Activated CD8-positive, alpha-beta T cell treated with anti-CD3 and anti-CD28 coated beads for 36 hours (primary cell): ENCODE measurements around the gene RASGRF2. TPM values are rescaled to one million over a fixed set of nuclear protein-coding genes. Genes with fewer than 3 reads are reported as not detected.
"Not testable (repeated sequence)": the region's sequence is repeated elsewhere in the genome, so short reads cannot be mapped to it uniquely, and the experiment has no call there.

Experiments used
- ATAC-seq: fragments of 200-7000 bp; cut with Tn5 transposase; one replicate; pipeline ENCODE4 v1.10.0; 2021; ENCODE audit warnings: mild to moderate bottlenecking, moderate library complexity
- CTCF ChIA-PET: fragments of 350-600 bp; sonication (Branson Sonifier 250); formaldehyde crosslinking; loops from one replicate; lab custom pipeline; 2021; ENCODE audit warnings: antibody characterized with exemption; lab: Charles Lee
- POLR2A ChIA-PET: fragments of 350-600 bp; sonication (Branson Sonifier 250); formaldehyde crosslinking; loops from one replicate; lab custom pipeline; 2021; ENCODE audit warnings: antibody characterized with exemption; lab: Charles Lee
- DNase-seq: peaks from one replicate; pipeline ENCODE4 v3.0.0-alpha.2; 2020
- H3K27ac Mint-ChIP-seq: one replicate; pipeline ENCODE4 v1.8.0; 2021; ENCODE audit warnings: mild to moderate bottlenecking, mixed read lengths
- H3K27me3 Mint-ChIP-seq: one replicate; pipeline ENCODE4 v1.8.0; 2021; ENCODE audit warnings: mixed read lengths
- H3K36me3 Mint-ChIP-seq: one replicate; pipeline ENCODE4 v1.8.0; 2021; ENCODE audit warnings: low read depth, mixed read lengths
- H3K4me1 Mint-ChIP-seq: one replicate; pipeline ENCODE4 v1.8.0; 2021; ENCODE audit warnings: low read depth, mixed read lengths
- H3K4me3 Mint-ChIP-seq: one replicate; pipeline ENCODE4 v1.8.0; 2021; ENCODE audit warnings: mild to moderate bottlenecking, moderate library complexity, mixed read lengths
- H3K9me3 Mint-ChIP-seq: one replicate; pipeline ENCODE4 v1.8.0; 2021; ENCODE audit warnings: mixed read lengths
- intact Hi-C: fragments of 100-400 bp; cut with micrococcal nuclease; formaldehyde crosslinking; loops from one replicate; pipeline ENCODE4 v1.10.0; 2022
- total RNA-seq, 2 experiments: library from RNA; stranded (reverse); gene quantifications; one replicate each; pipeline ENCODE4 v1.2.3, GENCODE V29; 2021
- TF ChIP-seq, protein P1 (sequence below): fragments of 200-600 bp; IDR thresholded peaks from one replicate; pipeline ENCODE4 v1.8.0; 2022; ENCODE audit warnings: antibody characterized with exemption, mild to moderate bottlenecking

Gene RASGRF2
- total RNA-seq, 2 experiments from 2014 or later, result 14.9 to 15.8 TPM

DNA sequence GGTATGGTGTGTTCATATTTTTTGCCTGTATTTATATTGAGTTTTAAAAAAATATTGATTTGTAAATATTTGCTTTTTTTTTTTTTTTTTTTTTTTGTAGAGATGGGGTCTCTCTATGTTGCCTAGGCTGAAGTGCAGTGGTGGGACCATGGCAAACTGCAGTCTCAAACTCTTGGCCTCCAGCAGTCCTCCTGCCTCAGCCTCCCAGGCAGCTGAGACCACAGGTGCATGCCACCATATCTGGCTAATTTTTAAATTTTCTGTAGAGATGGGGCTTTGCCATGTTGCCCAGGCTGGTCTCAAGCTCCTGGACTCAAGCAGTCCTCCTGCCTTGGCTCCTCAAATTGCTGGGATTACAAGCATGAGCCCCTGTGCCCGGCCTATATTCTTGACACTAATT is 78.3 kb downstream of the RASGRF2 start:
- TF ChIP-seq, protein P1, sequence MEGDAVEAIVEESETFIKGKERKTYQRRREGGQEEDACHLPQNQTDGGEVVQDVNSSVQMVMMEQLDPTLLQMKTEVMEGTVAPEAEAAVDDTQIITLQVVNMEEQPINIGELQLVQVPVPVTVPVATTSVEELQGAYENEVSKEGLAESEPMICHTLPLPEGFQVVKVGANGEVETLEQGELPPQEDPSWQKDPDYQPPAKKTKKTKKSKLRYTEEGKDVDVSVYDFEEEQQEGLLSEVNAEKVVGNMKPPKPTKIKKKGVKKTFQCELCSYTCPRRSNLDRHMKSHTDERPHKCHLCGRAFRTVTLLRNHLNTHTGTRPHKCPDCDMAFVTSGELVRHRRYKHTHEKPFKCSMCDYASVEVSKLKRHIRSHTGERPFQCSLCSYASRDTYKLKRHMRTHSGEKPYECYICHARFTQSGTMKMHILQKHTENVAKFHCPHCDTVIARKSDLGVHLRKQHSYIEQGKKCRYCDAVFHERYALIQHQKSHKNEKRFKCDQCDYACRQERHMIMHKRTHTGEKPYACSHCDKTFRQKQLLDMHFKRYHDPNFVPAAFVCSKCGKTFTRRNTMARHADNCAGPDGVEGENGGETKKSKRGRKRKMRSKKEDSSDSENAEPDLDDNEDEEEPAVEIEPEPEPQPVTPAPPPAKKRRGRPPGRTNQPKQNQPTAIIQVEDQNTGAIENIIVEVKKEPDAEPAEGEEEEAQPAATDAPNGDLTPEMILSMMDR, result no peak
- H3K36me3 Mint-ChIP-seq, result peaks cover 7% of the 10 kb centered on the region
- ChIA-PET POLR2A (interaction anchor here (1.1 kb wide), 1 partner anchor 10 kb away, joined by 3 read pairs; no protein-coding TSS in a partner anchor), CTCF (no interaction called here)
- no peak overlapping the region for H3K4me3 Mint-ChIP-seq
- no peak overlapping the region for H3K27ac Mint-ChIP-seq
- ATAC-seq (no peak), DNase-seq (no peak)
- intact Hi-C loops, result no loop called here
- H3K9me3 Mint-ChIP-seq, result peaks cover 19% of the 10 kb centered on the region
- peaks cover 22% of the 10 kb centered on the region for H3K4me1 Mint-ChIP-seq
- H3K27me3 Mint-ChIP-seq, result no peaks in the 10 kb centered on the region

DNA sequence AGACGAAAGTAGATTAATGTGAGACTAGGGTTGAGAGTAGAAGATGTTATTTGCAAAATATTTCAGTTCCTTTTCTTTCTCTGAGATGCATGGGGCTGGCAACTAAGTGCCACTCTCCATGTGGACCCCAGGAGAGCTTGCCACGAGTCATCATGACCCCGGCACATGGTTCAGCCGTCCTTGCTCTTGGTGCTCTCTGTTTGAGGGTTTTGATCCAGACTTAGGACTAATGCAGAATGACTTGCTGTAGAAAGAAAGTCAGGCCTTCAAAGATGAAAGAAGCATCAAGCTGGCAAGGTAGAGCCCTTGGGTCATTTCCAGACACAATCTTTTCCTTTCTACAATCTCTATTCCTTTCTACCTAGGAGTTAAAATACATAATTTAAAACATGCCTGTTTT is 84.7 kb downstream of the RASGRF2 start:
- Mint-ChIP-seq H3K27ac (no peak overlapping the region), H3K9me3 (no peaks in the 10 kb centered on the region), H3K4me1 (peaks cover 50% of the 10 kb centered on the region), H3K27me3 (no peaks in the 10 kb centered on the region), H3K4me3 (no peak overlapping the region), H3K36me3 (peaks cover 25% of the 10 kb centered on the region)
- no peak for DNase-seq
- TF ChIP-seq, protein P1, result no peak
- intact Hi-C loops, result no loop called here
- ChIA-PET CTCF (interaction anchor here (1.5 kb wide), 1 partner anchor 63 kb away, joined by 5 read pairs; no protein-coding TSS in a partner anchor), POLR2A (no interaction called here)
- ATAC-seq, result no peak

DNA sequence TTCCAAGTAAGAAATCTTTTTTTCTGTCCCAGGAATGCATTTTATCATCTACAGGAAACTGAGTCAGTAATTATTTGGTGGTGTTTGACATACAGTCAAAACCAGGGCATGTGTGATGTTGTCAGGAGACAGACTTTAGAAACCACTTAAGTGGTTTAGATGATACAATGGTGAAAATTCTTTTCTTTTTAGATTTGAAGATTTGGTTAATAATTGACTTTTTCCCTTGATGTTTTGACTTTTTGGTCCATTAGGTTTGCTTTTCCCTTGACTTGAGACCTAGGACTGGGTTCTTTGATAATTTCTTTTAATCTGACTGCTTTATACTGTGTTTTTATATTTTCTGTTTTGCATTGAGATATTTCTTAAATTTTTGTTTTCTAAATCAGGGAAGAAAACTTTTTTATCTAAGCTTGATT is 85.2 kb downstream of the RASGRF2 start:
- ChIA-PET CTCF (interaction anchor here (1.5 kb wide), 1 partner anchor 13 kb away, joined by 3 read pairs; no protein-coding TSS in a partner anchor), POLR2A (no interaction called here)
- ATAC-seq (no peak), DNase-seq (no peak)
- TF ChIP-seq, protein P1, result no peak
- H3K9me3 Mint-ChIP-seq, result no peaks in the 10 kb centered on the region
- H3K4me3 Mint-ChIP-seq, result no peak overlapping the region
- intact Hi-C loops, result no loop called here
- peaks cover 26% of the 10 kb centered on the region for H3K36me3 Mint-ChIP-seq
- no peaks in the 10 kb centered on the region for H3K27me3 Mint-ChIP-seq
- H3K4me1 Mint-ChIP-seq, result peaks cover 50% of the 10 kb centered on the region
- H3K27ac Mint-ChIP-seq, result no peak overlapping the region

DNA sequence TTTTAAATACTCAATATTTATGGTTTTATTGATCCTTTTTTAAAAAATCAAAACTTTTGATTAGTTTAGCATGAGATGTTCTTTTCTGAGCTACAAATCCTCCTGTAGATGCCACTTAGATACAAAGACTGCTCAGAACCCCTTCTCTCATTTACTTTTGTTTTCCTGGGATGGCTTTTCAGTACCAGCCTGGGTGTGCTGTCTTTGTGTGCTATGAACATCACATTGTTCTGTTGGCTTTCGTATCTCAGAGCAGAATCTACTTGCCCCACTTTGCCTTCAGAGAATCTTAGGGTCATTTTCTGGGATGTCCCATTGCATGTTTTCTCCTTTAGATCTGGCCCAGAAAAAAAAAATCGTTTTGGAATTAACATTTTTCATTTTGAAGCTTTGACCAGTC is 85.9 kb downstream of the RASGRF2 start:
- peaks cover 31% of the 10 kb centered on the region for H3K36me3 Mint-ChIP-seq
- POLR2A ChIA-PET, result no interaction called here
- no peaks in the 10 kb centered on the region for H3K27me3 Mint-ChIP-seq
- DNase-seq (no peak), ATAC-seq (no peak)
- no peaks in the 10 kb centered on the region for H3K9me3 Mint-ChIP-seq
- intact Hi-C loops, result no loop called here
- no peak overlapping the region for H3K27ac Mint-ChIP-seq
- CTCF ChIA-PET, result interaction anchor here (1.5 kb wide), 1 partner anchor 12 kb away, joined by 3 read pairs; no protein-coding TSS in a partner anchor
- TF ChIP-seq, protein P1, result no peak
- H3K4me1 Mint-ChIP-seq, result peaks cover 45% of the 10 kb centered on the region
- no peak overlapping the region for H3K4me3 Mint-ChIP-seq

DNA sequence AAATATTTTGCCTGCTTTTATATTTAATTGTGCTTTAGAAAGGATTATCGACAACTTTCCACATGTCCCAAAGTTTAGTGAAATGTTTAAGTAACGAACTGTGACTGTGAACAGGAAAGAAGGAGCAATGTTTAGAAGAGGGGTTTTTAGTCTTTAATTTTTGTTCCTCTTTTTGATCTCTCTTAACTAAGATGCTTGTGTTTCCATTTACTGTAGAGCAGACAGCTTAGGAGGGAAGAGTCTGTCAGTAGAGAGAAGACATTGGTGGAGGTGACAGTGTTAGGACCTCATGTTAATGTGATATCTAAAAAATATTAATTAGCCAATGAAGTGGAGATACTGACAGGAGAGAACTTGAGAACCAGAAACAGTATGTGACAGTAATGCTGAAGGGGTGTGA is 92.2 kb downstream of the RASGRF2 start:
- ATAC-seq (no peak), DNase-seq (no peak)
- Mint-ChIP-seq H3K27ac (no peak overlapping the region), H3K4me3 (no peak overlapping the region), H3K36me3 (peaks cover 34% of the 10 kb centered on the region), H3K9me3 (no peaks in the 10 kb centered on the region), H3K4me1 (peaks cover 21% of the 10 kb centered on the region), H3K27me3 (no peaks in the 10 kb centered on the region)
- intact Hi-C loops, result no loop called here
- TF ChIP-seq, protein P1, result no peak
- ChIA-PET POLR2A (no interaction called here), CTCF (no interaction called here)

DNA sequence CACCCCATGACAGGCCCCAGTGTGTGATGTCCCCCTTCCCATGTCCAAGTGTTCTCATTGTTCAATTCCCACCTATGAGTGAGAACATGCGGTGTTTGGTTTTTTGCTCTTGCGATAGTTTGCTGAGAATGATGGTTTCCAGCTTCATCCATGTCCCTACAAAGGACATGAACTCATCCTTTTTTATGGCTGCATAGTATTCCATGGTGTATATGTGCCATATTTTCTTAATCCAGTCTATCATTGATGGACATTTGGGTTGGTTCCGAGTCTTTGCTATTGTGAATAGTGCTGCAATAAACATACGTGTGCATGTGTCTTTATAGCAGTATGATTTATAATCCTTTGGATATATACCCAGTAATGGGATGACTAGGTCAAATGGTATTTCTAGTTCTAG is 93.1 kb downstream of the RASGRF2 start:
- DNase-seq, H3K27ac Mint-ChIP-seq, intact Hi-C loops, H3K9me3 Mint-ChIP-seq, ATAC-seq, H3K27me3 Mint-ChIP-seq, H3K4me3 Mint-ChIP-seq, CTCF ChIA-PET: not testable (repeated sequence)
- POLR2A ChIA-PET, result interaction anchor here (0.5 kb wide), 1 partner anchor 13 kb away, joined by 3 read pairs; no protein-coding TSS in a partner anchor
- Mint-ChIP-seq H3K36me3 (peaks cover 34% of the 10 kb centered on the region), H3K4me1 (peaks cover 17% of the 10 kb centered on the region)
